ENCODE data around the gene MSRB2. TPM values are rescaled to one million over a fixed set of nuclear protein-coding genes. Genes with fewer than 3 reads are reported as not detected.

MSRB2 gene
- polyA plus RNA-seq, 1 donor from 2014 or later, result 15.3 TPM

DNA sequence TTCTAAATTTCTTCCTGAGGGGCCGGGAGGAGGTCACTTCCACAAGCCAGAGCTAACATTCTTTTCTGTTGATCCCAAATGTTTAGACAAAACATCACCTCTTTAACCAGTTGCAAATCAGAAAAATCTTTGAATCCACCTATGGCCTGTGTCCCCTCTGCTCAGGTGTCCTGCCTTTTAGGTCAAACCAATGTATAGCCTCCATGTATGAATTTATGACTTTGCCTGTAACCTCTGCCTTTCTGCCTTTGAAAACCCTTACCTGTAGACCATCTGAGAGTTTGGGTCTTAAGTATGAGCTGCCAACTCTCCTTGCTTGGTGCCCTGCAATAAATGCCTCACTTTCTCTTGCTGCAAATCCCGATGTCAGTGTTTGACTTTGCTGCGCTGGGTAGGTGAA, 44.1 kb upstream of the MSRB2 start:
- H3K9me3 ChIP-seq (ENCODE audit: low read length), result no peaks in the 10 kb centered on the region
- H3K79me2 ChIP-seq (replicated peaks; ENCODE audit: insufficient read depth, low read length), result no peaks in the 10 kb centered on the region
- TF ChIP-seq RAD21 (conservative IDR thresholded peaks at IDR 0.05) (no peak), EP300 (conservative IDR thresholded peaks at IDR 0.05; ENCODE audit: poor library complexity, severe bottlenecking) (no peak)
- TF ChIP-seq, protein P1, sequence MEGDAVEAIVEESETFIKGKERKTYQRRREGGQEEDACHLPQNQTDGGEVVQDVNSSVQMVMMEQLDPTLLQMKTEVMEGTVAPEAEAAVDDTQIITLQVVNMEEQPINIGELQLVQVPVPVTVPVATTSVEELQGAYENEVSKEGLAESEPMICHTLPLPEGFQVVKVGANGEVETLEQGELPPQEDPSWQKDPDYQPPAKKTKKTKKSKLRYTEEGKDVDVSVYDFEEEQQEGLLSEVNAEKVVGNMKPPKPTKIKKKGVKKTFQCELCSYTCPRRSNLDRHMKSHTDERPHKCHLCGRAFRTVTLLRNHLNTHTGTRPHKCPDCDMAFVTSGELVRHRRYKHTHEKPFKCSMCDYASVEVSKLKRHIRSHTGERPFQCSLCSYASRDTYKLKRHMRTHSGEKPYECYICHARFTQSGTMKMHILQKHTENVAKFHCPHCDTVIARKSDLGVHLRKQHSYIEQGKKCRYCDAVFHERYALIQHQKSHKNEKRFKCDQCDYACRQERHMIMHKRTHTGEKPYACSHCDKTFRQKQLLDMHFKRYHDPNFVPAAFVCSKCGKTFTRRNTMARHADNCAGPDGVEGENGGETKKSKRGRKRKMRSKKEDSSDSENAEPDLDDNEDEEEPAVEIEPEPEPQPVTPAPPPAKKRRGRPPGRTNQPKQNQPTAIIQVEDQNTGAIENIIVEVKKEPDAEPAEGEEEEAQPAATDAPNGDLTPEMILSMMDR (IDR thresholded peaks at IDR 0.05; ENCODE audit: poor library complexity, severe bottlenecking), result no peak
- no peak overlapping the region for H2AFZ ChIP-seq (ENCODE audit: low read depth, low read length)
- H3K27ac ChIP-seq (ENCODE audit: low read length), result no peak overlapping the region
- H3K27me3 ChIP-seq (ENCODE audit: insufficient read depth, low read depth, low read length), result no peaks in the 10 kb centered on the region
- H3K9ac ChIP-seq (ENCODE audit: low read length), result no peak overlapping the region
- no peaks in the 10 kb centered on the region for H3K36me3 ChIP-seq (ENCODE audit: insufficient read depth, low read length)
- H3K4me3 ChIP-seq (ENCODE audit: low read length), result no peak overlapping the region
- peaks cover 4% of the 10 kb centered on the region for H3F3A ChIP-seq (ENCODE audit: insufficient read depth, low read length, poor library complexity, severe bottlenecking)
- no peak overlapping the region for H3K4me2 ChIP-seq (ENCODE audit: low read length)
- no peaks in the 10 kb centered on the region for H3K9me2 ChIP-seq (ENCODE audit: insufficient read depth, low read length)
- no peaks in the 10 kb centered on the region for H4K20me1 ChIP-seq (ENCODE audit: insufficient read depth)

DNA sequence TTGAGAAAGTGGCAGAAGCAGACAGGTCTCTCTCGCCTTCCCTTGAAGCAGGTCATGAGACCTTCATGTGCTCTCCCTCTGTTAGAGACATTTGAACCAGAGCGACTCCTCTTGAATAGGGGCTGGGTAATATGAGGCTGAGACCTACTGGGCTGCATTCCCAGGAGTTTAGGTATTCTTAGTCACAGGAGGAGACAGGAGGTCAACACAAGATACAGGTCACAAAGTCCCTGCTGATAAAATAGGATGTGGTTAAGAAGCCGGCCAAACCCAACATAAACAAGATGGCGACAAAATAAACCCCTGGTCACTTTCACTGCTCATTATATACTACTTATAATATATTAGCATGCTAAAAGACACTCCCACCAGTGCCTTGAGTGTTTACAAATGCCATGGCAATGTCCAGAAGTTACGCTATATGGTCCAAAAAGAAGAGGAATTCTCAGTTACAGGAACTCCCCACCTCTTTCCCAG, 43.5 kb upstream of the MSRB2 start:
- Histone ChIP-seq H3K27me3 (ENCODE audit: insufficient read depth, low read depth, low read length) (no peaks in the 10 kb centered on the region), H3K9me2 (ENCODE audit: insufficient read depth, low read length) (no peaks in the 10 kb centered on the region), H3K4me3 (ENCODE audit: low read length) (no peak overlapping the region), H3F3A (ENCODE audit: insufficient read depth, low read length, poor library complexity, severe bottlenecking) (peaks cover 5% of the 10 kb centered on the region), H3K9ac (ENCODE audit: low read length) (no peak overlapping the region), H3K4me2 (ENCODE audit: low read length) (no peak overlapping the region), H3K36me3 (ENCODE audit: insufficient read depth, low read length) (no peaks in the 10 kb centered on the region), H3K27ac (ENCODE audit: low read length) (no peak overlapping the region), H2AFZ (ENCODE audit: low read depth, low read length) (no peak overlapping the region), H4K20me1 (ENCODE audit: insufficient read depth) (no peaks in the 10 kb centered on the region), H3K9me3 (ENCODE audit: low read length) (no peaks in the 10 kb centered on the region), H3K79me2 (replicated peaks; ENCODE audit: insufficient read depth, low read length) (no peaks in the 10 kb centered on the region)
- no peak for TF ChIP-seq EP300 (conservative IDR thresholded peaks at IDR 0.05; ENCODE audit: poor library complexity, severe bottlenecking)
- TF ChIP-seq, protein P1 (IDR thresholded peaks at IDR 0.05; ENCODE audit: poor library complexity, severe bottlenecking), result no peak

DNA sequence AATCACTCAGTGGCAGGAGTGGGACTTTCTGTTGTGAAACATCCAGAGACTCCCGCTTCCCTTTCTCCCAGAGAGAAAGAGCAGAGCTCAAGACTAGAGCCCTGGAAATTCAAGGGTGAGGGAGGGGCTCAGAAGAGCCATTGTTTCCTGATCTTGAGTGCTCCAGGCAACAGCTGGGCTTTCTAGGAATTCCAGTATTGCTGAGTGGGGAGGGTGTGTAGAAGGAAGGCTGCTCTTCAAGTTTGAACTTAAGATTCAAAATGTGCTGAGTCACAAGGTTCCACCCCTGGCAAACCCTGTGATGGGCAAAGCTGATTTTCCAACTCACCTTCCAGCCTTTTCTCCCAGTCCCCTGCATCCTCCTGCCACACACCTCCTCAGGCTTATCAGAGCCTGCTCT, 42.3 kb upstream of the MSRB2 start:
- Histone ChIP-seq H3K9me3 (ENCODE audit: low read length) (no peaks in the 10 kb centered on the region), H3K9me2 (ENCODE audit: insufficient read depth, low read length) (no peaks in the 10 kb centered on the region), H3F3A (ENCODE audit: insufficient read depth, low read length, poor library complexity, severe bottlenecking) (peaks cover 5% of the 10 kb centered on the region), H4K20me1 (ENCODE audit: insufficient read depth) (no peaks in the 10 kb centered on the region), H3K36me3 (ENCODE audit: insufficient read depth, low read length) (no peaks in the 10 kb centered on the region), H3K27ac (ENCODE audit: low read length) (no peak overlapping the region), H3K4me3 (ENCODE audit: low read length) (no peak overlapping the region), H3K9ac (ENCODE audit: low read length) (no peak overlapping the region), H2AFZ (ENCODE audit: low read depth, low read length) (no peak overlapping the region), H3K4me2 (ENCODE audit: low read length) (no peak overlapping the region), H3K79me2 (replicated peaks; ENCODE audit: insufficient read depth, low read length) (no peaks in the 10 kb centered on the region), H3K27me3 (ENCODE audit: insufficient read depth, low read depth, low read length) (no peaks in the 10 kb centered on the region)
- TF ChIP-seq MXI1 (conservative IDR thresholded peaks at IDR 0.05; ENCODE audit: poor library complexity, severe bottlenecking), result no peak
- TF ChIP-seq, protein P2, sequence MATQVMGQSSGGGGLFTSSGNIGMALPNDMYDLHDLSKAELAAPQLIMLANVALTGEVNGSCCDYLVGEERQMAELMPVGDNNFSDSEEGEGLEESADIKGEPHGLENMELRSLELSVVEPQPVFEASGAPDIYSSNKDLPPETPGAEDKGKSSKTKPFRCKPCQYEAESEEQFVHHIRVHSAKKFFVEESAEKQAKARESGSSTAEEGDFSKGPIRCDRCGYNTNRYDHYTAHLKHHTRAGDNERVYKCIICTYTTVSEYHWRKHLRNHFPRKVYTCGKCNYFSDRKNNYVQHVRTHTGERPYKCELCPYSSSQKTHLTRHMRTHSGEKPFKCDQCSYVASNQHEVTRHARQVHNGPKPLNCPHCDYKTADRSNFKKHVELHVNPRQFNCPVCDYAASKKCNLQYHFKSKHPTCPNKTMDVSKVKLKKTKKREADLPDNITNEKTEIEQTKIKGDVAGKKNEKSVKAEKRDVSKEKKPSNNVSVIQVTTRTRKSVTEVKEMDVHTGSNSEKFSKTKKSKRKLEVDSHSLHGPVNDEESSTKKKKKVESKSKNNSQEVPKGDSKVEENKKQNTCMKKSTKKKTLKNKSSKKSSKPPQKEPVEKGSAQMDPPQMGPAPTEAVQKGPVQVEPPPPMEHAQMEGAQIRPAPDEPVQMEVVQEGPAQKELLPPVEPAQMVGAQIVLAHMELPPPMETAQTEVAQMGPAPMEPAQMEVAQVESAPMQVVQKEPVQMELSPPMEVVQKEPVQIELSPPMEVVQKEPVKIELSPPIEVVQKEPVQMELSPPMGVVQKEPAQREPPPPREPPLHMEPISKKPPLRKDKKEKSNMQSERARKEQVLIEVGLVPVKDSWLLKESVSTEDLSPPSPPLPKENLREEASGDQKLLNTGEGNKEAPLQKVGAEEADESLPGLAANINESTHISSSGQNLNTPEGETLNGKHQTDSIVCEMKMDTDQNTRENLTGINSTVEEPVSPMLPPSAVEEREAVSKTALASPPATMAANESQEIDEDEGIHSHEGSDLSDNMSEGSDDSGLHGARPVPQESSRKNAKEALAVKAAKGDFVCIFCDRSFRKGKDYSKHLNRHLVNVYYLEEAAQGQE (IDR thresholded peaks at IDR 0.05; ENCODE audit: borderline replicate concordance), result no peak
- no peak for TF ChIP-seq RAD21 (conservative IDR thresholded peaks at IDR 0.05)
- no peak for TF ChIP-seq POLR2AphosphoS5 (IDR thresholded peaks at IDR 0.05)
- TF ChIP-seq SMC3 (conservative IDR thresholded peaks at IDR 0.05; ENCODE audit: poor library complexity), result no peak
- TF ChIP-seq TAF1 (IDR thresholded peaks at IDR 0.05; ENCODE audit: low read depth), result no peak
- TF ChIP-seq, protein P1 (IDR thresholded peaks at IDR 0.05; ENCODE audit: poor library complexity, severe bottlenecking), result no peak
- no peak for TF ChIP-seq EP300 (conservative IDR thresholded peaks at IDR 0.05; ENCODE audit: poor library complexity, severe bottlenecking)
- no peak for TF ChIP-seq EZH2 (IDR thresholded peaks at IDR 0.05; ENCODE audit: borderline replicate concordance, insufficient read depth, low read length, poor library complexity, severe bottlenecking)

Data from neural cell (in vitro differentiated cells).